MCF 10A (cell line): ENCODE data around the gene CAMK1D. TPM values are rescaled to one million over a fixed set of nuclear protein-coding genes. Genes with fewer than 3 reads are reported as not detected.

Experiments
- BruUV-seq: library from RNA; stranded (reverse); fragments of 400-500 nt; replicated peaks from 2 replicates; lab custom pipeline; 2021; lab: Mats Ljungman, UMichigan
- CTCF ChIA-PET: fragments of 300-600 bp; sonication (Branson Sonifier 250); formaldehyde crosslinking; extraction: SDS; loops from one replicate; lab custom pipeline; 2021; ENCODE audit warnings: antibody characterized with exemption, inconsistent platforms; lab: Yijun Ruan, JAX
- POLR2A ChIA-PET: fragments of 300-600, 350-650 bp; sonication (Branson Sonifier 250); formaldehyde crosslinking; extraction: SDS; loops from one replicate; lab custom pipeline; 2020; ENCODE audit warnings: antibody characterized with exemption, inconsistent platforms; lab: Yijun Ruan, JAX
- DNase-seq: peaks from one replicate; pipeline ENCODE4 v3.0.0-alpha.2; 2018; ENCODE audit not compliant: unreplicated experiment
- H3K27ac Mint-ChIP-seq: one replicate; pipeline ENCODE4 v1.8.0; 2022; ENCODE audit warnings: mild to moderate bottlenecking, low read depth, mixed read lengths; ENCODE audit not compliant: unreplicated experiment
- H3K27me3 Mint-ChIP-seq: one replicate; pipeline ENCODE4 v1.8.0; 2022; ENCODE audit warnings: mixed read lengths; ENCODE audit not compliant: insufficient read depth, unreplicated experiment
- H3K36me3 Mint-ChIP-seq: one replicate; pipeline ENCODE4 v1.8.0; 2022; ENCODE audit warnings: mild to moderate bottlenecking, moderate library complexity, mixed read lengths; ENCODE audit not compliant: insufficient read depth, unreplicated experiment
- H3K4me1 Mint-ChIP-seq: one replicate; pipeline ENCODE4 v1.8.0; 2022; ENCODE audit warnings: mixed read lengths; ENCODE audit not compliant: insufficient read depth, unreplicated experiment
- H3K4me3 Mint-ChIP-seq: one replicate; pipeline ENCODE4 v1.8.0; 2022; ENCODE audit warnings: mild to moderate bottlenecking, moderate library complexity, mixed read lengths; ENCODE audit not compliant: unreplicated experiment
- H3K9me3 Mint-ChIP-seq: one replicate; pipeline ENCODE4 v1.8.0; 2022; ENCODE audit warnings: mixed read lengths; ENCODE audit not compliant: unreplicated experiment
- intact Hi-C: fragments of 100-400 bp; cut with micrococcal nuclease; formaldehyde crosslinking; loops from 2 replicates; pipeline ENCODE4 v1.14.1; 2022
- total RNA-seq: library from RNA; stranded (reverse); gene quantifications from 2 replicates; pipeline ENCODE4 v1.2.3, GENCODE V29; 2022
- TF ChIP-seq, protein P1 (sequence below): fragments of 200-600 bp; IDR thresholded peaks from one replicate; pipeline ENCODE4 v1.8.0; 2022; ENCODE audit warnings: antibody characterized with exemption, mild to moderate bottlenecking; ENCODE audit not compliant: unreplicated experiment

CAMK1D gene
- total RNA-seq, 1 experiment from 2014 or later, result 1.7 TPM

DNA sequence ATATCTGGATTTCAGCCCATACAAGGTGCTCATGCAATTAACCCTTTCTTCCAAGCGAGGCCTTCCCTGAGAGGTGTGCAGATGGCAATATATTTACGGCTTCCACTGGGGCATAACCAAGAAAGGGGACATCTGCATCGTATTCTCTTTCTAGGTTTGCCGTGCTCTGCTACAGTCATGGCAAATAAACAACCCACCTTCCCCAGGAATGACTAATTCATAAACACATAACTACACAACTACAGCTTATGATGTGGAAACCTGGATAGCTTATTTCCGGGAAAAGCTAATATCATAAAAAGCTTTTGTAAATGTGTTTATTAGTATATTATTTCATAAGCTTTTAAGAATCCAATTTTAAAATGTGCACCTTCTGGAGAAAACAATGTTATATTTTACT lies 120.0 kb downstream of the CAMK1D start:
- no TSS peak for BruUV-seq
- Mint-ChIP-seq H3K27me3 (peaks cover 11% of the 10 kb centered on the region), H3K9me3 (no peaks in the 10 kb centered on the region), H3K4me1 (peaks cover 3% of the 10 kb centered on the region), H3K36me3 (no peaks in the 10 kb centered on the region), H3K4me3 (no peak overlapping the region), H3K27ac (no peak overlapping the region)
- POLR2A ChIA-PET, result no interaction called here
- intact Hi-C loops, result no loop called here
- TF ChIP-seq, protein P1, sequence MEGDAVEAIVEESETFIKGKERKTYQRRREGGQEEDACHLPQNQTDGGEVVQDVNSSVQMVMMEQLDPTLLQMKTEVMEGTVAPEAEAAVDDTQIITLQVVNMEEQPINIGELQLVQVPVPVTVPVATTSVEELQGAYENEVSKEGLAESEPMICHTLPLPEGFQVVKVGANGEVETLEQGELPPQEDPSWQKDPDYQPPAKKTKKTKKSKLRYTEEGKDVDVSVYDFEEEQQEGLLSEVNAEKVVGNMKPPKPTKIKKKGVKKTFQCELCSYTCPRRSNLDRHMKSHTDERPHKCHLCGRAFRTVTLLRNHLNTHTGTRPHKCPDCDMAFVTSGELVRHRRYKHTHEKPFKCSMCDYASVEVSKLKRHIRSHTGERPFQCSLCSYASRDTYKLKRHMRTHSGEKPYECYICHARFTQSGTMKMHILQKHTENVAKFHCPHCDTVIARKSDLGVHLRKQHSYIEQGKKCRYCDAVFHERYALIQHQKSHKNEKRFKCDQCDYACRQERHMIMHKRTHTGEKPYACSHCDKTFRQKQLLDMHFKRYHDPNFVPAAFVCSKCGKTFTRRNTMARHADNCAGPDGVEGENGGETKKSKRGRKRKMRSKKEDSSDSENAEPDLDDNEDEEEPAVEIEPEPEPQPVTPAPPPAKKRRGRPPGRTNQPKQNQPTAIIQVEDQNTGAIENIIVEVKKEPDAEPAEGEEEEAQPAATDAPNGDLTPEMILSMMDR, result no peak
- peak; percentile 5 for DNase-seq
- CTCF ChIA-PET, result no interaction called here

DNA sequence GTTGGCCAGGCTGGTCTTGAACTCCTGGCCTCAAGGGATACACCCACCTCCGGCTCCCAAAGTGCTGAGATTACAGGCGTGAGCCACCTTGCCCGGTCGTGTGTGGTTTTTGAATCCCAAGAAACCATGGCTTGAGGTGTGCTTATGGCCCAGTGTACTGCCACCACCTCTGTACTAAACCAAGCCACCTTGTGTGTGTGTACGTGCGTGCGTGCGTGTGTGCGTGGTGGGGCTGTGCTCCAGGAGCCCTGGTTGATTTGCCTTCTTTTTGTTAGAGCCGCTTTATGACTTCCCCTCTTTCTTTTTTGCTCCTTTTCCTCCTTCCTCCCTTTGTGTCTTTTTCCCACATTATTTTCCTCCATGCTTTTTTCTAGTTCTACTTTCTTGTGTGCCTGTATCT lies 121.4 kb downstream of the CAMK1D start:
- no TSS peak for BruUV-seq
- ChIA-PET POLR2A (no interaction called here), CTCF (no interaction called here)
- TF ChIP-seq, protein P1, result no peak
- H3K4me3 Mint-ChIP-seq, result no peak overlapping the region
- no peaks in the 10 kb centered on the region for H3K9me3 Mint-ChIP-seq
- H3K27me3 Mint-ChIP-seq, result peaks cover 11% of the 10 kb centered on the region
- H3K27ac Mint-ChIP-seq, result no peak overlapping the region
- intact Hi-C loops, result no loop called here
- DNase-seq, result no peak
- no peaks in the 10 kb centered on the region for H3K36me3 Mint-ChIP-seq
- H3K4me1 Mint-ChIP-seq, result peaks cover 3% of the 10 kb centered on the region

DNA sequence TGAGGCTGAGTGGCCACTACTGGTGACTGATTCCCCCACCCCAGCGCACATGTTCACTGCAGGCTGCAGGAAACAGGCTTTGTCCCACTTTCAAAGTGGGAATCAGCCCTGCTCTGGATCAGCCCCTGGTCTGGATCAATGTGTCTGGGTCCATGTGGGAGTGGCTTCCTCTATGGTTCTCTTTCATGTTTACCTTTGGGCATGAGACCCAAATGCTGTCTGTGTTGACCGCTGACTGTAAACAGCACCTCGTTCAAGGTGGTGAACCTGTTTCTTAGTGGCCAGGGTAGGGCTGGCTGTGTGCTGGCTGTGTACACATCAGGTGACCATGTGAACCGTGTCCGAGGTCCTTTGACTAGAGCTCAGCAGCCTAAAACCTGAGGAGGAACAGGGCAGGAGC lies 121.8 kb downstream of the CAMK1D start:
- DNase-seq, result no peak
- Mint-ChIP-seq H3K27me3 (peaks cover 11% of the 10 kb centered on the region), H3K4me1 (peaks cover 3% of the 10 kb centered on the region), H3K36me3 (no peaks in the 10 kb centered on the region), H3K4me3 (no peak overlapping the region), H3K27ac (no peak overlapping the region), H3K9me3 (no peaks in the 10 kb centered on the region)
- POLR2A ChIA-PET, result no interaction called here
- intact Hi-C loops, result no loop called here
- CTCF ChIA-PET, result no interaction called here
- TF ChIP-seq, protein P1, result no peak
- BruUV-seq, result no TSS peak

- Mint-ChIP-seq H3K27ac (no peak overlapping the region), H3K4me3 (no peak overlapping the region), H3K9me3 (peaks cover 7% of the 10 kb centered on the region), H3K27me3 (peaks cover 11% of the 10 kb centered on the region), H3K36me3 (no peaks in the 10 kb centered on the region), H3K4me1 (no peaks in the 10 kb centered on the region)
- no peak for DNase-seq
- intact Hi-C loops, result no loop called here
- TF ChIP-seq, protein P1, result no peak
- CTCF ChIA-PET, result no interaction called here
- POLR2A ChIA-PET, result no interaction called here
- BruUV-seq, result no TSS peak
Observed at GRCh38 chr10:12473491-12473890, 124.1 kb downstream of the CAMK1D start.
